K562 (cell line): Measurements from ENCODE around the gene RAB3D. TPM values are rescaled to one million over a fixed set of nuclear protein-coding genes. Genes with fewer than 3 reads are reported as not detected.

Experiments
- ATAC-seq: fragments of 200-7000 bp; cut with Tn5 transposase; 3 replicates; pipeline ENCODE4 v1.9.1; 2020; ENCODE audit warnings: moderate library complexity
- BruUV-seq: library from RNA; stranded (reverse); fragments of 400-500 nt; replicated peaks from 2 replicates; lab custom pipeline; 2021; lab: Mats Ljungman, UMichigan
- CTCF ChIA-PET: fragments of 300-600 bp; formaldehyde crosslinking; extraction: SDS; loops from one replicate; lab custom pipeline; 2021; ENCODE audit warnings: low intra/inter-chr PET ratio; lab: Yijun Ruan, JAX
- POLR2A ChIA-PET: fragments of 300-600, 350-650 bp; sonication (Branson Sonifier 250); formaldehyde crosslinking; extraction: SDS; loops from one replicate; lab custom pipeline; 2021; ENCODE audit warnings: antibody characterized with exemption, inconsistent platforms; lab: Yijun Ruan, JAX
- DNase-seq, 4 experiments: peaks; one replicate each; pipeline versions ENCODE4 v3.0.0 to v3.0.0-alpha.2; 2011 to 2018; ENCODE audit warnings: low spot score in 3 of 4, mixed read lengths in 3 of 4; ENCODE audit errors: extremely low read depth in 1 of 4
- FAIRE-seq: peaks from 2 replicates; lab custom pipeline; 2011; peaks lifted over from hg19 to GRCh38; lab: Jason Lieb, UNC
- H2AFZ ChIP-seq: 2 replicates; pipeline ENCODE4 v1.6.0; 2011; ENCODE audit warnings: low read depth, low read length, control low read depth, inconsistent platforms
- H3K27ac ChIP-seq: fragments of 200-600 bp; 3 replicates; pipeline ENCODE4 v1.8.0; 2011; ENCODE audit warnings: low read depth, mild to moderate bottlenecking, control low read depth, inconsistent platforms, low read length, moderate library complexity, mixed read lengths; ENCODE audit errors: extremely low read depth
- H3K27me3 ChIP-seq, 2 experiments: fragments of 300-600 bp in 1 of 2; 2 replicates in 1 of 2; 3 replicates in 1 of 2; pipeline versions ENCODE4 v1.6.0 to v1.8.0; 2011; ENCODE audit warnings: inconsistent platforms in 2 of 2, low read length in 2 of 2, mild to moderate bottlenecking in 1 of 2, mixed read lengths in 1 of 2, moderate library complexity in 1 of 2; ENCODE audit not compliant: control insufficient read depth in 2 of 2, insufficient read depth in 2 of 2
- H3K36me3 ChIP-seq: fragments of 300-600 bp; 3 replicates; pipeline ENCODE4 v1.8.0; 2011; ENCODE audit warnings: mild to moderate bottlenecking, low read length, inconsistent platforms; ENCODE audit not compliant: control insufficient read depth, insufficient read depth
- H3K4me1 ChIP-seq, 2 experiments: fragments of 200-600 bp in 1 of 2; replicated peaks in 1 of 2; 2 replicates in 1 of 2; 3 replicates in 1 of 2; pipeline versions ENCODE4 v1.5.1 to v1.8.0; 2011; ENCODE audit warnings: inconsistent platforms in 2 of 2, low read length in 2 of 2, mild to moderate bottlenecking in 1 of 2, mixed read lengths in 1 of 2, moderate library complexity in 1 of 2; ENCODE audit not compliant: control insufficient read depth in 2 of 2, insufficient read depth in 2 of 2
- H3K4me2 ChIP-seq: 2 replicates; pipeline ENCODE4 v1.6.1; 2011; ENCODE audit warnings: low read length, control low read depth, inconsistent platforms, mixed read lengths; ENCODE audit not compliant: insufficient read depth
- H3K4me3 ChIP-seq: fragments of 200-600 bp; sonication (generic), shearing (Covaris generic); 2 replicates; pipeline ENCODE4 v1.5.1; 2016; ENCODE audit warnings: control low read depth, inconsistent platforms
- H3K79me2 ChIP-seq: fragments of 200-600 bp; 3 replicates; pipeline ENCODE4 v1.8.0; 2011; ENCODE audit warnings: low read length, inconsistent platforms; ENCODE audit not compliant: control insufficient read depth, insufficient read depth
- H3K9ac ChIP-seq, 2 experiments: 2 replicates each; pipeline versions ENCODE4 v1.6.0 to v1.6.1; 2011; ENCODE audit warnings: low read depth in 2 of 2, low read length in 2 of 2, control low read depth in 1 of 2, inconsistent platforms in 1 of 2, mild to moderate bottlenecking in 1 of 2, mixed read lengths in 1 of 2; ENCODE audit not compliant: insufficient read depth in 1 of 2
- H3K9me1 ChIP-seq: one replicate; pipeline ENCODE4 v1.6.0; 2011; ENCODE audit warnings: inconsistent platforms, mild to moderate bottlenecking, low read length, moderate library complexity; ENCODE audit not compliant: control insufficient read depth, insufficient read depth
- H3K9me3 ChIP-seq: replicated peaks from 2 replicates; pipeline ENCODE4 v1.5.1; 2011; ENCODE audit warnings: low read depth, low read length, inconsistent platforms; ENCODE audit not compliant: control insufficient read depth, insufficient read depth
- H4K20me1 ChIP-seq: replicated peaks from 2 replicates; pipeline ENCODE4 v1.6.1; 2011; ENCODE audit warnings: low read length, inconsistent platforms, mixed read lengths; ENCODE audit not compliant: control insufficient read depth, insufficient read depth
- CLOCK ChIP-seq: fragments of 250-450 bp; sonication (Bioruptor Pico); IDR thresholded peaks from 2 replicates; pipeline ENCODE4 v1.4.0; 2020; ENCODE audit warnings: mild to moderate bottlenecking, moderate library complexity, borderline replicate concordance
- ID3 ChIP-seq, 2 experiments: fragments of 250-450 bp in 1 of 2; fragments of 450-650 bp in 1 of 2; sonication (Bioruptor Pico) in 1 of 2; IDR thresholded peaks; 2 replicates each; pipeline versions ENCODE4 v1.6.1 to v1.8.0; 2016 to 2021; ENCODE audit warnings: mild to moderate bottlenecking in 2 of 2, moderate library complexity in 2 of 2, missing compliant biosample characterization in 1 of 2, missing genetic modification characterization in 1 of 2
- SMAD2 ChIP-seq: fragments of 150-350 bp; IDR thresholded peaks from 2 replicates; pipeline ENCODE4 v1.6.1; 2014; ENCODE audit warnings: low read depth, mild to moderate bottlenecking, low read length
- TCF15 ChIP-seq: fragments of 250-450 bp; sonication (Bioruptor Pico); IDR thresholded peaks from 2 replicates; pipeline ENCODE4 v1.8.0; 2022; ENCODE audit warnings: moderate library complexity, mild to moderate bottlenecking, inconsistent platforms
- ZNF609 ChIP-seq: sonication (generic); formaldehyde crosslinking; IDR thresholded peaks from 2 replicates; pipeline ENCODE4 v1.8.1; 2023; ENCODE audit warnings: missing genetic modification reagents, mild to moderate bottlenecking, borderline replicate concordance
- WGBS: fragments of 100-300 bp; shearing (Covaris generic); methylation state at CpG from one replicate; pipeline ENCODE4 v1.1.6; 2016; ENCODE audit warnings: low coverage, mixed read lengths; ENCODE audit not compliant: insufficient coverage; ENCODE audit errors: missing lambda C conversion rate; 5-methylcytosine and 5-hydroxymethylcytosine counted together
- in situ Hi-C: fragments of 300-500 bp; cut with MboI; formaldehyde crosslinking; loops from 4 replicates; pipeline ENCODE4 v1.15.0; 2018; ENCODE audit warnings: inconsistent platforms, mixed read lengths
- intact Hi-C: fragments of 100-400 bp; cut with micrococcal nuclease; formaldehyde crosslinking; loops from 2 replicates; pipeline ENCODE4 v1.14.2; 2022
- polyA plus RNA-seq, 8 experiments: library from polyadenylated mRNA; depleted of rRNA in 4 of 8; stranded (reverse) in 5 of 8; unstranded in 3 of 8; fragments of >200 nt; fragmentation: Nextera tagmentation in 2 of 8; fragmentation: Illumina TruSeq in 1 of 8; extraction: Ambion mirVana in 2 of 8; extraction: Trizol in 1 of 8; gene quantifications; 2 replicates each; pipeline versions ENCODE4 v1.2.1 to v1.2.3, GENCODE V29; 2011 to 2014; ENCODE audit warnings: inconsistent platforms in 1 of 8, missing spikeins in 1 of 8
- total RNA-seq, 7 experiments: library from RNA; depleted of rRNA in 6 of 7; stranded (reverse); fragments of >200 nt in 6 of 7; fragmentation: Illumina TruSeq in 2 of 7; extraction: Trizol in 2 of 7; gene quantifications; 2 replicates each; pipeline versions ENCODE4 v1.2.1 to v1.2.3, GENCODE V29; 2011 to 2021; ENCODE audit warnings: low replicate concordance in 1 of 7
- TF ChIP-seq, protein P1 (sequence below): fragments of 450-650 bp; IDR thresholded peaks from 2 replicates; pipeline ENCODE4 v1.6.1; 2018; ENCODE audit not compliant: partially characterized antibody

The RAB3D gene
- total and polyA plus RNA-seq, 9 of the 15 experiments (the other 6 are each of a cell fraction or from before 2014, with no cell fraction given), result 0.34 to 3.3 (median 1.3) TPM

DNA sequence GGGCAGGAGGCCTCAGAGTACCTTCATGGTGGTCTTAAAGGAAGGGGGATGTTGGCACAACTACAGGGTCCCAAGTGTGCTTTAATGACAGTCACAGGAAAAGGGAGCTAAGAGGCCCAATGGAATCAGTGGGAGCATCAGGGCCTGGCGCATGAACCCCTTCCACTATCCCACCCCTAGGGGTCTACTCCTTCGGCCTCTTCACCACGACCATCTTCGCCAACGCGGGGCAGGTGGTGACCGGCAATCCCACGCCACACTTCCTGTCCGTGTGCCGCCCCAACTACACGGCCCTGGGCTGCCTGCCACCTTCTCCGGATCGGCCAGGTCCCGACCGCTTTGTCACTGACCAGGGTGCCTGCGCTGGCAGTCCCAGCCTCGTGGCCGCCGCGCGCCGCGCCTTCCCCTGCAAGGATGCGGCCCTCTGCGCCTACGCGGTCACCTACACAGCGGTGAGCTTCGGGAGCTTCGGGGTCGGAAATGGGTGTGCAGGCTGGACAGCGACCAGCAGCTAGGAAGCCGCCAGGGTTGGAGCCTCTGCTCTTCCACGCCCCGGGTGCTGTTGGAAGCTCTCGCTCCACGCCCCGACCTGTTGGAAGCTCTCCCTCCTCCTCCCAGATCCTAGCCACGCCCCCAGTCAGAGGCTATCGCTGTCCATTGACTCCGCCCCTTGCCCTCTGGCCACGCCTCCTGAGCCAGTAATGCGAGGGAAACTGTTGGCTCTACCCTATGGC, 21.7 kb upstream of the RAB3D start:
- H3K9me3 ChIP-seq, result no peaks in the 10 kb centered on the region
- H3K4me3 ChIP-seq, result no peak overlapping the region
- H2AFZ ChIP-seq, result peak overlapping the region; percentile 12
- intact Hi-C loops, result no loop called here
- H4K20me1 ChIP-seq, result no peaks in the 10 kb centered on the region; the same call in 1 of the 2 replicates
- peak overlapping the region; percentile 34 for H3K4me2 ChIP-seq
- peak; percentile 97 for ATAC-seq
- peak; percentile 92 to 93 (median 92) for DNase-seq
- H3K27ac ChIP-seq, result no peak overlapping the region
- H3K9ac ChIP-seq, result peak overlapping the region in 1 of 2 experiments; percentile 88; a peak in 2 of 4 replicates
- FAIRE-seq, result peak; percentile 98
- H3K9me1 ChIP-seq, result peaks cover 4% of the 10 kb centered on the region
- no peaks in the 10 kb centered on the region for H3K27me3 ChIP-seq
- 31% methylated on average over 33 of the region's 43 CpGs for WGBS
- H3K4me1 ChIP-seq, result peaks cover 11 to 49% of the 10 kb centered on the region in 2 experiments; a peak in 4 of 5 replicates
- ChIA-PET CTCF (no interaction called here), POLR2A (interaction anchor here (0.6 to 4.4 kb wide), 8 partner anchors 9 to 1700 kb away, joined by 3 to 36 read pairs (median 4); partner anchors contain the start of genes CCDC159, SWSAP1 and TMEM205)
- peaks cover 4% of the 10 kb centered on the region; the same call in 1 of the 3 replicates for H3K36me3 ChIP-seq
- BruUV-seq, result no TSS peak
- in situ Hi-C loops, result no loop called here
- H3K79me2 ChIP-seq, result no peaks in the 10 kb centered on the region
- TF ChIP-seq, protein P1, sequence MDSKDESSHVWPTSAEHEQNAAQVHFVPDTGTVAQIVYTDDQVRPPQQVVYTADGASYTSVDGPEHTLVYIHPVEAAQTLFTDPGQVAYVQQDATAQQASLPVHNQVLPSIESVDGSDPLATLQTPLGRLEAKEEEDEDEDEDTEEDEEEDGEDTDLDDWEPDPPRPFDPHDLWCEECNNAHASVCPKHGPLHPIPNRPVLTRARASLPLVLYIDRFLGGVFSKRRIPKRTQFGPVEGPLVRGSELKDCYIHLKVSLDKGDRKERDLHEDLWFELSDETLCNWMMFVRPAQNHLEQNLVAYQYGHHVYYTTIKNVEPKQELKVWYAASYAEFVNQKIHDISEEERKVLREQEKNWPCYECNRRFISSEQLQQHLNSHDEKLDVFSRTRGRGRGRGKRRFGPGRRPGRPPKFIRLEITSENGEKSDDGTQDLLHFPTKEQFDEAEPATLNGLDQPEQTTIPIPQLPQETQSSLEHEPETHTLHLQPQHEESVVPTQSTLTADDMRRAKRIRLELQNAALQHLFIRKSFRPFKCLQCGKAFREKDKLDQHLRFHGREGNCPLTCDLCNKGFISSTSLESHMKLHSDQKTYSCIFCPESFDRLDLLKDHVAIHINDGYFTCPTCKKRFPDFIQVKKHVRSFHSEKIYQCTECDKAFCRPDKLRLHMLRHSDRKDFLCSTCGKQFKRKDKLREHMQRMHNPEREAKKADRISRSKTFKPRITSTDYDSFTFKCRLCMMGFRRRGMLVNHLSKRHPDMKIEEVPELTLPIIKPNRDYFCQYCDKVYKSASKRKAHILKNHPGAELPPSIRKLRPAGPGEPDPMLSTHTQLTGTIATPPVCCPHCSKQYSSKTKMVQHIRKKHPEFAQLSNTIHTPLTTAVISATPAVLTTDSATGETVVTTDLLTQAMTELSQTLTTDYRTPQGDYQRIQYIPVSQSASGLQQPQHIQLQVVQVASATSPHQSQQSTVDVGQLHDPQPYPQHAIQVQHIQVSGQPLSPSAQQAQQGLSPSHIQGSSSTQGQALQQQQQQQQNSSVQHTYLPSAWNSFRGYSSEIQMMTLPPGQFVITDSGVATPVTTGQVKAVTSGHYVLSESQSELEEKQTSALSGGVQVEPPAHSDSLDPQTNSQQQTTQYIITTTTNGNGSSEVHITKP, result no peak
- TF ChIP-seq CLOCK, result no peak
- TF ChIP-seq ZNF609 (CRISPR knock-in tag), result no peak
- TF ChIP-seq TCF15 (CRISPR knock-in tag), result no peak
- no peak for TF ChIP-seq ID3 (CRISPR knock-in tag; IDR thresholded peaks at IDR 0.05)
- TF ChIP-seq ID3 (tag; IDR thresholded peaks at IDR 0.05), result no peak
- no peak for TF ChIP-seq SMAD2
